GM18507 (cell line): ENCODE measurements around the gene ZNF444.
A peak's percentile ranks its signal among the peaks of the same experiment; 100 is the strongest.

Source experiments
- DNase-seq: peaks from one replicate; pipeline ENCODE4 v3.0.0; 2011; ENCODE audit warnings: low read depth; ENCODE audit not compliant: insufficient read length; ENCODE audit errors: extremely low spot score
- FAIRE-seq: peaks from 2 replicates; lab custom pipeline; 2011; peaks lifted over from hg19 to GRCh38; lab: Jason Lieb, UNC

The ZNF444 gene

DNA sequence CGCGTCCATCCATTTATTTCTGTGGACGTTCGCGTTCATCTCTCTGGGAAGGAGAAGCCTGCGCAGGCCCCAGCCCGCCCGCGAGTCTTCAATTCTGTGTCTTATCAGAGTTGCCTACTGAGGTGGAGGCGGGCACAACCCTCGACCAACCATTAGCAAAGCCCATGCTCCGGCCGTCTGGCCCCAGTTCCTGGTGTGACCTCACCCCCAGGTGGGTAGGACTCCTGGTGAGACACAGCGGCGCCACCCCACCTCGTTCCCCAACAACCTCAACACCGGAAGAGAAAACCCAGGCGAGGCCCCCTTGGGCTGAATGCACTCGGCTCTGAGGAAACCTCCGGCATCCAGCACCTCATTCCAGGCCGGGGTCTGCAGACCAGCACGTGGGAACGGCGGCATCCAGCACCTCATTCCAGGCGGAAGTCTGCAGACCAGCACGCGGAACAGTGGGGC is 34.7 kb upstream of the ZNF444 start:
- no peak for FAIRE-seq
- no peak for DNase-seq

DNA sequence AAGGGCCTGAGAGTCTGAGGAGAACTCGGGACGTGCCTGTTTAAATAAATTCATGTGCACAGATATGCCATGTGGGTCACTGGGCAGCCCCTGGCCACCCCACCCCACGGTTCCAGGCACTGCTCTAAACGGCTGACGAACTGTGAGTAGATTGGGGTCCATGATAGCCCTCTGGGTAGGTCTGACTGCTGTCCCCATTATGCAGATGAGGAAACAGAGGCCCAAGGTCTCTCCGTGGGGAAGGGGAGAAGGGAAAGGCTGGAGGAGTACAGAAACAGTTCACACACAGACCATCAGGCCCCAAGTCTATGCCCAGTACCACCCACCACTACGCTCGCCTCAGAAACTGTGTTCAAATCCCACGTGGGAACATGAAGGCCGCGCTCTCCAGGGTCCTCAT is 34.1 kb upstream of the ZNF444 start:
- DNase-seq = no peak
- FAIRE-seq = no peak

DNA sequence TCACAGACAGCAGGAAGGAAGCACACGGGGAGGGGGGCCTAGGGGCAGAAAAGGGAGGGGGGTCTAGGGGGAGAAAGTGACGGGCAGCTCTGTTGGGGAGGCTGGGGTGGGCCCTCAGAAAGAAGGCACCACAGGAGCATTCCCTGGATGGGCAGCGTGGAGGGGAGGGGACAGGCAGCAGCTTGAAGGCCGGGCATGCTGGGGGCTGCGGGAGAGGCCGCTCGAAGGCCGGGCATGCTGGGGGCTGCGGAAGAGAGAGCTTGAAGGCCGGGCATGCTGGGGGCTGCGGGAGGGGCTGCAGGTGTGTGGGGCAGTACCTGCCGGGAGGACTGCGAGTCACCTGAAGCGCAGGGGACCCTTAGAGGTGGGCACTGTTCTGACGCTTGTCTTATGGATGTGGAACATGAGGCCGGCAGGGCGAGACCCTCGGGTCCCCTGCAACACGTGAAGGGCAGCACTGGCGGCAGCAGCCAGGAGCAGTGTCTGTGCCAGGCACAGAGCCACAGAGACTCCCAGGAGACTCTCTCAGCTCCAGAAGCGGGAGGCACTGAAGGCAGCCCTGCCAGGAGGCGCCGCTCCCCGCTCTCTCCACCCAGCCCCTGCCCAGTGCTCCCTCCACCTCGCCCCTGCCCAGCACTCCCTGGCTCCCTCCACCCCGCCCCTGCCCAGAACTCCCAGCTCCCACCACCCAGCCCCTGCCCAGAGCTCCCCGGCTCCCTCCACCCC is 33.3 kb upstream of the ZNF444 start:
- FAIRE-seq (no peak), DNase-seq (no peak)

DNA sequence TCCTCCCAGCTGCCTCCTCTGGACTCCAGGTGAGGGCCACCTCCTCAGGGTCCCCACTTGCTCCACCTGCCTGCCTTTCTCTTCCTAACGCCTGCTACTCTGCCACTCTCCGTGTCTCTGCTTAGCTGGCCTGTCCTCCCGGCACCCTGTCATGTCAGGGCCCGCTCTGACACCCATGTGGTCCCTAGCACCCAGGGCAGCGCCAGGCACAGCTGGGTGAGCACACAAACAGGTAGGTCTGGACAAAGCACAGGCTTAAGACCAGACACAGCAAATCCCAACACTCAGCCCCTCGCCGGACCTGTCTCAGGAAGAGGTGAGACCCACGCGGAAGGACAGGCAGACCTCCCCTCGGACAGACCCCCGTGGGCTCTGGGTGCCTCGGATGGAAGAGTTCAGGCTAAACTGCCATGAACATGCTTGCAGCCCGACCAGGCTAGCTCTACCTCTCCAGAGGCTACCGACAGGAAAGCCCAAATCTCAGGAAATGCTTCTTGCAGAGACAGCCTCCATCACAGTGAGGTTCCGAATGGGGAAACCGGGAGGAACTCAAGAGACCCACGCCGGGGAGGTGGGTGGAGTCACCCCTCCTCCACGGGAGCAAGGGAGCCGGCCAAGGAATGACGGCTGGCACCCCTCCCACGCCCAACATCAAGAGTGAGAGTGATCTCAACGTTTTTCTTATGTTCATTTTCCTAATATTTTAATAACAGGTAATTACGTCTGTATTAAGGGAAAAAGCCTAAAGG is 32.5 kb upstream of the ZNF444 start:
- DNase-seq (no peak), FAIRE-seq (no peak)

DNA sequence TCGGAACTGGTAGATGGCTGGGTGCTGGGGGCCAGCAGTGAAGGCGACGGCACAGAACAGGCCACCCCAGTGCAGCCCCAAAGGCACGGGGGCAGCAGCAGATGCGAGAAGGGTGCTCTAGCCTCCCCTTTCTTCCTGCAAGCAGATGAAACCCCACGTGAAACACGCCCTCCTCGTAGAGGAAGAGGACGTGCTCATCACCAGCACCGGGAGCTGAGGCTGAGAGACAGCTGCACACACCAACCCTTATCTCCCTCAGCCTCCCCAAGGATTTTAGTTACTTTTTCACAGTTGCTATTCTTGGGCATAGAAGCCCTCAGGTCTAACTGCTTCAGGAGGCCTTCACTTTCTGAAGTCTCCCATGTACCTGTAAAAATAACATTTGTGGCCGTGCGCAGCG is 31.9 kb upstream of the ZNF444 start:
- DNase-seq (no peak), FAIRE-seq (no peak)

DNA sequence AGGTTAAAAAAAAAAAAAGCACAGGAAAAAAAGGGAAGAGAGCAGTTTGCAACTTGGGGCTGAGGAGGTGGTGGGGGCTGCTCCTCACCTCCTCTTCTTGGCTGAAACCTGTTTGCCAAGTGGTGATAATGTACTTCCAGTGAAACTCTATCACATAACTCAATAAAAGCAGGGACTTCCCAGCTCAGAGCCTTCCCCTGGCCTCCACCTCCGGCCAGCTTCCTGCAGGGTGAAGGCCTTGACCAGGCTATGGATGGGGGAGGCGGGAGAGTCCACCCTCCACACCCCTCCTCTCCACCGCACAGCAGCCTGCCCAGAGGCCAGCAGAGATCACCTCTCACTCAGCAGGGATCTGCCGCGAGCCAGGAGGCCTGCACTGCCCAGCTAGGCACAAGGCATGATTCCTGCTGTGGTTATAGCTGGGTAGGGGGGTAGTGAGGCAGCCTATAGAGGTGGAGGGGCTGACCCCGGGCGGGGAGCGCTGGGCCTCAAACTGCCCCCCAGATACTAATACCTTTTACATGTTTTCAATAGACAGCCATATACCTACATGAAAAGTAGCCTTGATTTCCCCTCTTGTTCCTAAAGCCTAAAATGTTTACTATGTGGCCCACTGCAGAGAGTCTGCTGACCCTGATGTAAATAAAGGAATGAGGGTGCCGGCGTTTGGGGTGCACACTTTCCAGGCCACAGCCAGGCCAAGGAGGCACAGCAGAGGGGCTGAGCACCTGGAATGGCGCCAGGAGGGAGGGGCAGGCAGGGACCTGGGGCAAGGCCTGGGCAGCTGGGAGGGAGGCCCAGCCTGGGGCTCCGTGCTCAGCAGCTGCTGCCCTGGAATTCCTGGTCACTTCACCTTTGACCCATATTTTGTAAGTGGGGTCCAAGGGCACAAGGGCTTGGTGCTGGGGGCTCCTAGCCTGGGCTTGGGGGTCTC is 30.3 kb upstream of the ZNF444 start:
- no peak for FAIRE-seq
- DNase-seq = no peak

DNA sequence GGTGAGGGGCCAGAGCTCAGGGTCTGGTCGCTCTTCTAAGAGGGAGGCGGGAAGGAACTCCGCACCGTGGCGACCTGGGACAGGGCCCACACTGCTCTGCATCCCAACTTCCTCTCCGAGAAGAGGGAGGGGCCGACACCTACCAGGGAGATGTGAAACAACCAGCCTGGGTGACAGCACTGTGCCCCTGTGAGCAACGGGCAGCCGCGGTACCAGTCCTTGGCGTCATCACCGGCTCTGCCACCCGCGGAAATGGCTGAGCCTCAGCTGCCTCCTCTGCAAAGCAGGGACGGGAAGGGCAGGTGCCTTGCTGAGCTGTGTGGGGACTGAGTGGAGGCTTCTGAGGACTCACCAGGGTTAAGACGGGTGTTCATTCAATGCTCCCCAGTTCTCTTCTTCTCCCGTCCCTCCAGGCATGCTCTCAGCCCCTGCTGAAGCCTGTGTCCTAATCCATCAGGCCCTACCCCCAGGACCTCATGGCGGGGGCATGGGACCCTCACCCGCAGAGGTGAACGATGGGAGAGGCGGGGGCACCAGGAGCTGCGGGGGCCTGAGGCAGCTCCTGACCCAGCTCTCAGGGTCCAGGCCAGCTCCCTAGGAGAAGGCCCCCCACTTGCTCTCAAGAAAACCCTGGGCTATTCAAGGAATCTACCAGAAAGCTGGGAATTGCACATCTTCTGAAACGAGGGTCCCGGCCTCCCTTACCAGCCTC is 29.3 kb upstream of the ZNF444 start:
- FAIRE-seq = peak; percentile 89

DNA sequence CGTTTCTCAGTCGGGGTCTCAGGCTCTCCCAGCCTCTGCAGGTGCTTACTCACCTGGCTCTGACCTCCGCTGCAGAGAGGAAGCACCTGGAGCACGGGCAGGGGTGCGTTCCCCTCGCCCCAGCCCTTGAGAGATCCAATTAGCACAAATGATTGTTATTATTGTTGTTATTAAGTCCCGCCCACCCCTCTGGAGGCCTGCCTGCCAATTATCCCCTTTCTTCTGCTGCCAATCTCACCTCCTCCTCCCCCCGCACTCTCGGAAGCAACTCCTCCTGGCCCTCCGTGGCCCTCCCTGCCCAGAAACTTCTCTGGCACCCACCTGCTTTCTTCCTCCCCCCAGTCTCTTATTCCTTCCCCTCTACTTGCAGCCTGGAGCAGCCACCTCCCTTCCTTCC is 28.8 kb upstream of the ZNF444 start:
- DNase-seq = no peak
- FAIRE-seq = no peak

More for the DNA sequence above, 29.3 kb upstream of the ZNF444 start:
- DNase-seq = peak; percentile 38

DNA sequence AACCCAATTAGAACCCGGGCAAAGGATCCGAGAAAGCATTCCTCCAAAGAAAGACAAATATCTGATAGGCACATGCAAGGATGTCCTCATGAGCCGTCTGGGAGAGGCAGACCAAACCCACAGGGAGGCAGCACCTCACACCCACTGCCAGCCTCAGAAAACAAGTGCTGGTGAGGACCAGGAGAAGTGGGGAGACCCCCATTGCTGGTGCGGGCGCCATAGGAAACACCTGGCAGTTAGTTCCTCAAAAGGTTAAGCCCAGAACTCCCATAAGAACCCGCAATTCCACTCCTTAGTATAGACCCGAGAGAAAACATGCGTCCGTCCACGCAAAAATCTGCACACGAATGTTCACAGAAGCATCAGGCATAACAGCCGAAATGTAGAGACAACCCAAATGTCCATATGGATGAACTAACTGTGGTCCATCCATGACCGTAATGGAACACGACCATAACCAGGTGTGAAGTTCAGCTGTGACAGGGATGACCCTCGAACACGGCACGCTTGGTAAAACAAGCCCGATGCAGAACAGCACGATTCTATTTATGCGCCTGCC is 27.9 kb upstream of the ZNF444 start:
- FAIRE-seq = no peak
- DNase-seq = no peak

DNA sequence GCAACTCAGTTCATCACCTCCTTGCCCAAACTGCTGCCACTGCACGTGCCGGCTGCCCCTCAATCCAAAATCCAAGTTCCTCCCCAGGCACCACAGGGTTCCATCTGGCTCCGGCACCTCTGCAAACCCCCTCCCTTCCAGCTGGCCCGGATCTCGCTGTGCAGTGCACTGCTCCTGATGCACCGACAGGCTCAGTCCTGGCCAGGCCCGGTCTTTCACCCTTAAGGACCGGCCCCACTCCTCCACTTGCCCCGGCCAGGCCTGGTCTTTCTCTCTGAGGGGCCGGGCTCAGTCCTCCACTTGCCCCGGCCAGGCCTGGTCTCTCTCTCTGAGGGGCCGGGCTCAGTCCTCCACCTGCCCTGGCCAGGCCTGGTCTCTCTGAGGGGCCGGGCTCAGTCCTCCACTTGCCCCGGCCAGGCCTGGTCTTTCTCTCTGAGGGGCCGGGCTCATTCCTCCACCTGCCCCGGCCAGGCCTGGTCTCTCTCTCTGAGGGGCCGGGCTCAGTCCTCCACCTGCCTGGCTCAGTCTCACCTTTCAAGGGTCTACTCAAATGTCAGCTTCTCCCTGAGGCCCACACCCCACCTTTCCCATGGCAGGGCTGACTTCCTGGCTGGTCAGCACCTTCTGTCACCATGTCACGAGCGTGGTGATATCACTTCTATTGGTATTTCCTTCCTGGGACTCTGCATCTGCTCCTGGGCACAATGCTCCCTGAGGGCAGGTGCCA is 26.9 kb upstream of the ZNF444 start:
- no peak for DNase-seq
- no peak for FAIRE-seq

DNA sequence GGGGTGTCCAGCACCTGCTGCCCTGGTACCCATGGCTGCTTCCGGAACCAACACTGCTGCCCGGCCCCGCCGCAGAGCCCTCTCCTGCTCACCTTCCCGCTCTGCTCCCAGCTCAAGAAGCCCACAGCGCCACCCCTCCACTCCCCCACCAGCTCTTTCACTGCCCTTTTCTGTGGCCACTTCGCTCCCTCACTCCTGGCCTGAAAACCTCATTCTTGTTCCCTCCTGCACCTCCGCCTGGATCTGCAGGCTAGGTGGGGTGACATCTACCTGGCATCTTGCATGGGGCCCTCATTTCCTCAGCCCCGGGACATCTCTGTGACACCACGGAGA is 26.3 kb upstream of the ZNF444 start:
- DNase-seq = no peak
- no peak for FAIRE-seq

DNA sequence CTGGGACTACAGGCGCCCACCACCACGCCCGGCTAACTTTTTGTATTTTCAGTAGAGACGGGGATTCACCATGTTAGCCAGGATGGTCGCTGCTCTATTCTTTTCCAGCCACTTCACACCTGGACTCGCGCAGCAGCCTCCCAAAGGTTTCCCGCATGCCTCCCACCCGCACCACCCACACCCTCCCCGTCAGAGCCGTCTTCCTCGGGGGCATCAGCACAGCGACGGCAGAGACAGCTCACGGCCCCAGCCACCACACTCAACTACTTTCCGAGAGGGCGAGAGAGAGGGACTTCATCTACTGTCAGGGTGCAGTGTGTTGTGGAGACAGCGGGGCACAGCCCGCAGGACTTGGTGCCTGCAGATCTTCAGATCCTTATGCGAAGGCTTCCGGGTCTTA is 25.6 kb upstream of the ZNF444 start:
- no peak for DNase-seq

DNA sequence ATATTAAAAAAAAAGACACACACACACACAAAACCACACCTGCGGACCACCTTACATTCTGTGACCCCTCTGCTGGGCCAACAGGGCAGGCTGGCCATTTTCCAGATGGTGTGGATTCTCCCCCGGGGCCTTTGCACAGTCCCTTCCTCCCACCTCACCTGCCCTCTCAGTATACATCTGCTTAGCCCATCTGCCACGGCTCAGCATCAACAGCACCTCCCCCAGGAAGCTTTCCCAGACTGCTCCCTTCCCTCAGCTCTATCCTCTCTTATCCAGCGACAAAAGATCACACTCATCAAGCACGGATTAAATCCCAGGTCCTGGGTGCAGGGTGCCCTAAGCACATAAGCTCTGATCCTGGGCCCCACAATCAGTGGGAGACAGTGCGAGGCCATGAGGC is 24.5 kb upstream of the ZNF444 start:
- DNase-seq (no peak), FAIRE-seq (no peak)

More for the DNA sequence above, 25.6 kb upstream of the ZNF444 start:
- no peak for FAIRE-seq

DNA sequence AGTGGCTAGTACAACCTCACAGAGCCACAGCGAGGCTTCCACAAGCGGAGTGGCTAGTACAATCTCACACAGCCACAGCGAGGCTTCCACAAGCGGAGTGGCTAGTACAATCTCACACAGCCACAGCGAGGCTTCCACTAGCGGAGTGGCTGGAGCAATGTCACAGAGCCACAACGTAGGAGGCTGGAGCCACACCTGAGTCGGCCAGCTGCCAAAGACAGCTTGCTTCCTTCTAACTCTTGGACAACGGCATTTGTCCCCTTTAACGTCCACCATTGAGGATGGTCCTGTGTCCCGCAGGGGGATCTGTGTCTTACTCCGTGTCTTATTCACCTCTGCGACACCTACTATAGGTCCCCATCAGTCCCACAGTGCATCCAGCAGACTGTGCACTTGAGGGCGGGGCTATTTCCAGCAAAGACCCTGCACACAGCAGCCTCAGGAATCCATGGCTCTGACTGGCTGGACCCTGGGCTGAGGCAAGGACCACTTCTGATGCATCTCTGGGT is 23.7 kb upstream of the ZNF444 start:
- no peak for FAIRE-seq
- no peak for DNase-seq

DNA sequence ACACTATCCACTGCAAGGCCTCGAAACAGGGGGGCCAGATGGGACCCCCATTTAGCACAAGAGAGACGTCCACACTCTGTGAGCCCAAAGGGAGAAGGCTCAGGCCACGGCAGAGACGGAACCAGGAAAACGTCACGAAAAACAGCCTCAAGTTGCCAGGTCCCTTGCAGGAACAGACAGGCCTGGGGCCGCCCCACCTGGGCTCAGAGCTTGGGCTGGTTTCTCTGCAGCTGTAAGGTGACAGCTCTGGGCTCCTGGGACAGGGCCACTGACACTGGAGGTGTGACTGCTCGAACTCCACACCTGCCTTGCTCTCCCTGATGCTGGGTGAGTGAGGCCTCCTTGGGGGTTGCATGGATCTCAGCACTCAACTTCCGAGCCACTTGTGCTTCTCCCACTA is 23.2 kb upstream of the ZNF444 start:
- no peak for DNase-seq
- FAIRE-seq = no peak

DNA sequence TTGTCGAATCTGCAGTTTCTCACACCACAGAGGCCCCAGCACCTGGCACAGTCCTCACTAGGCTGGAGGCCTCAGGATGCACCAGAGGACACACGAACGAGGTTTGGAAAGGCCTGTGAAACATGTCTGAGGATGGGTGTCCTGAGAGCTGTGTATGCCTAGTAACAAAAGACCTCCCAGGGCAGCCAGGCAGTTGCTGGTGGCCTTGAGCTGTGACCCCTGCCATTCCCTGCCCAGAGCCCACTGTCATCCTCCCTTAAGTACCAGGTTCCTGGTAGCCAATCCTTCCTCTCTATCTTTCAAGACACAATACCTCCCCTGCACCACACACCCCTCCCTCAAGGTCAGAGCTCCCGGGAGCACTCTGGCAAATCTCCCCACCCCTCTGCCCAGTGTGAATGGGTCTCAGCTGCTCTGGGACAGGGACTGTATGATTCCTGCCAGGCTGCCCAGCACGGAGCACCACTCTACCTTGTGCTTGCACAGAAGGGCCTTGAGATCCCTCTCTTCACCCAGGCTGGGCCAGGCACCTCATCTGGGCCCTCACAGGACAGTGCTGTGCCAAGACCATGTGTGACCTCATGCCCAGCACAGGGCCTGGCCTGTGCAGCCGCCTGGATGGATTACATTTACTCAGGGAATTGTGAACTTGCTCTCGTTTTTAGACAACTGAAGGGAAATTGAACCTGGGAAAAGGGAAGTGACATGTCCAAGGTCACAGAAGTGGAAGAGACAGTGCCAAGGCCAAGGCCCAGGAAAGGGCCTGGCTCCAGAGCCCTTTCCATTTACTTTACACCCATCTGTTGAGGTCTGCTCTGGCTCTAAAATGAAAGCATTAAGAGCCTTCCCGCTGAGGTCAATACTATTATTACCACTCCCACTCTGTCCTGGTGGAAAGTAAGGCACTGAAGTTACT is 22.2 kb upstream of the ZNF444 start:
- no peak for DNase-seq
- FAIRE-seq = no peak

DNA sequence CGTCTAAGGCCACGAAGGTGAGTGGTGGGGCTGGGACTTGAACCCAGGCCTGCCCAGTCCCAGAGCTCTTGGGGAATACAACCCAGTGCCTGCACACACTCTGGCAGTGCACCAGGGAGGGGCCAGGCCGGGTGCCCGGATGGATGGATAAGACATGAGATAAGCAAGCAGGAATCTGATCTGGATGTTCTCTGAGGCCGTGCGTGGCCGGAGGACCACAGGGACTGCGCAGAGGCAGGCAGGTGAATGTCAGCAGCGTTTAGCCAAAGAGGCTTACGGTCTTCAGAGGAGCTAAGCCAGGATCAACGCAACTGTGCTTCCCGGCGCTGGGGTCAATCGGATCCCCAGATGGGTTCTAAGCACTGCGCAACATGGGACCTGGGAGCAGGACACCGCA is 21.5 kb upstream of the ZNF444 start:
- DNase-seq (no peak), FAIRE-seq (no peak)

DNA sequence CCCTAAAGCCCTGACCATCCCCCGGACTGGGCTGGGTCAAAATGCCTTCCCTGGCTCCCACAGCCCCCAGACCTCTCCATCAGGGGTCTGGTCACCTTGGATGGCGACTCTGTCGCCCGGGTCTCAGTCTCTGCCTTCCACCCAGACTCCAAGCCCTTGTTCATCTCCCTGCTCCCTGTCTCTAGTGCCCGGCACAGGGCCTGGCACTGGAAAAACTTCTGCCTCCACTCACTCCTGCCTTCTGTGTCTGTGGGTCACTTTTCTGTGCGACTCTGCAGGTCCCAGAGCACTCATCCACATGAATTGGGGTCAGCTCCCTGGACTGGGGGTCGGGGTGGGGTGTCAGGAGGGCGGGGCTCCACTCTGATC is 21.1 kb upstream of the ZNF444 start:
- no peak for FAIRE-seq
- DNase-seq = no peak
